ENCODE data around the gene CDKN2D. TPM values are rescaled to one million over a fixed set of nuclear protein-coding genes. Genes with fewer than 3 reads are reported as not detected.
"Not testable (repeated sequence)": the region's sequence is repeated elsewhere in the genome, so short reads cannot be mapped to it uniquely, and the experiment has no call there.

Gene CDKN2D
- total RNA-seq, 2 donors from 2014 or later = 3.7 to 8.2 TPM

DNA sequence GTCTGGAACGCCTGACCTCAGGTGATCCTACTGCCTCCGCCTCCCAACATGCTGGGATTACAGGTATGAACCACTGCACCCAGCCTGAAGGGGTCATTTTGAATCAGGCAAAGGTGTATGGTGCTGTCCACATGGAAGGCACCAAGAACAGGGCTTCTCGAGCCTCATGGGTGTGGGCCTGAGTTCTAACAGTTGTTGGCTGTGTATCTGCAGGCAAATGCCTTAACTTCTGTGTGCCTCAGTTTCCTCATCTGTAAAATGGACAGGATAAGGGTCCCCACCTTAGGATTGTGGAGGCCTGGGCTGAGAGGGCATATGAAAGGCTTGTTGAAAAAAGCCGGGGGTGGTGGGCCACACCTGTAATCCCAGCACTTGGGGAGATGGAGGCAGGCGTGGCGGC, 9.2 kb upstream of the CDKN2D start:
- no peak for DNase-seq (ENCODE audit: low spot score)
- Histone ChIP-seq H3K9me3 (no peaks in the 10 kb centered on the region), H3K4me3 (no peak overlapping the region), H3K27me3 (replicated peaks; ENCODE audit: insufficient read depth) (no peaks in the 10 kb centered on the region), H3K27ac (no peak overlapping the region), H3K36me3 (no peaks in the 10 kb centered on the region), H3K4me1 (replicated peaks) (no peaks in the 10 kb centered on the region)
- TF ChIP-seq, protein P1, sequence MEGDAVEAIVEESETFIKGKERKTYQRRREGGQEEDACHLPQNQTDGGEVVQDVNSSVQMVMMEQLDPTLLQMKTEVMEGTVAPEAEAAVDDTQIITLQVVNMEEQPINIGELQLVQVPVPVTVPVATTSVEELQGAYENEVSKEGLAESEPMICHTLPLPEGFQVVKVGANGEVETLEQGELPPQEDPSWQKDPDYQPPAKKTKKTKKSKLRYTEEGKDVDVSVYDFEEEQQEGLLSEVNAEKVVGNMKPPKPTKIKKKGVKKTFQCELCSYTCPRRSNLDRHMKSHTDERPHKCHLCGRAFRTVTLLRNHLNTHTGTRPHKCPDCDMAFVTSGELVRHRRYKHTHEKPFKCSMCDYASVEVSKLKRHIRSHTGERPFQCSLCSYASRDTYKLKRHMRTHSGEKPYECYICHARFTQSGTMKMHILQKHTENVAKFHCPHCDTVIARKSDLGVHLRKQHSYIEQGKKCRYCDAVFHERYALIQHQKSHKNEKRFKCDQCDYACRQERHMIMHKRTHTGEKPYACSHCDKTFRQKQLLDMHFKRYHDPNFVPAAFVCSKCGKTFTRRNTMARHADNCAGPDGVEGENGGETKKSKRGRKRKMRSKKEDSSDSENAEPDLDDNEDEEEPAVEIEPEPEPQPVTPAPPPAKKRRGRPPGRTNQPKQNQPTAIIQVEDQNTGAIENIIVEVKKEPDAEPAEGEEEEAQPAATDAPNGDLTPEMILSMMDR (IDR thresholded peaks at IDR 0.05) = no peak
- TF ChIP-seq POLR2A (IDR thresholded peaks at IDR 0.05) (no peak), POLR2AphosphoS5 (IDR thresholded peaks at IDR 0.05) (no peak)
- WGBS = 96% methylated on average over 6 of the region's 6 CpGs
- intact Hi-C loops (cut with DNase I) = no loop called here

DNA sequence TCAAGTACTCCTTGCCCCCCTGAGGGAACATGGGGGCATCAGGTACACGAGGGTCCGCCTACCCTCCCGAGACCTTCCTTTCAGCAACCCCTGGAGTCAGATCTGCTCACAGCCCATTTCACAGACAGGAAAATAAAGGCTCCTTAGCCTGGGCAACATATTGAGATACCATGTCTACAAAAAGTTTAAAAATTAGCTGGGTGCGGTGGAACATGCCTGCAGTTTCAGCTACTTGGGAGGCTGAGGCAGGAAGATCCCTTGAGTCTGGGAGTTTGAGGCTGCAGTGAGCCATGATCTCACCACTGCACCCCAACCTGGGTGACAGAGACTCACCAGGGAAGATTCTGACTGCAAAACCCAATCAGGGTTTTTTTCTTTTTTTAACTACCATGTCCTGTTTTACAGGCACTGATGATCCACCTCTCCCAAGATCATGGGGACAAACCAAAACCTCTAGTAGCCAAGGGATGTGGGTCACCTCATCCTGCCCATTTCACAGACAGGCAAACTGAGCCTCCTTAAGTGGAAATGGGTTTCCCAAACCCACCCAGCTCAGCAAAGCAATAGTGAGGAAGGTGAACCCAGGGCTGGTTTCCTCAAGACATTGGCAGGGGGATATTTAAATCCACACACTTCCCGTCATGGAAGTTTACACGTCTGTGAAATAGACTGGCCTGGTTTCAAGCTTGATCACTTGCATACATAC, 6.4 kb upstream of the CDKN2D start:
- TF ChIP-seq POLR2AphosphoS5 (IDR thresholded peaks at IDR 0.05) (no peak), POLR2A (IDR thresholded peaks at IDR 0.05) (no peak)
- TF ChIP-seq, protein P1 (IDR thresholded peaks at IDR 0.05) = no peak
- Histone ChIP-seq H3K4me1 (replicated peaks) (no peaks in the 10 kb centered on the region), H3K27me3 (replicated peaks; ENCODE audit: insufficient read depth) (no peaks in the 10 kb centered on the region), H3K4me3 (no peak overlapping the region), H3K9me3 (no peaks in the 10 kb centered on the region), H3K27ac (no peak overlapping the region), H3K36me3 (no peaks in the 10 kb centered on the region)
- DNase-seq (ENCODE audit: low spot score) = no peak
- intact Hi-C loops (cut with DNase I) = no loop called here
- WGBS = 86% methylated on average over 6 of the region's 6 CpGs

DNA sequence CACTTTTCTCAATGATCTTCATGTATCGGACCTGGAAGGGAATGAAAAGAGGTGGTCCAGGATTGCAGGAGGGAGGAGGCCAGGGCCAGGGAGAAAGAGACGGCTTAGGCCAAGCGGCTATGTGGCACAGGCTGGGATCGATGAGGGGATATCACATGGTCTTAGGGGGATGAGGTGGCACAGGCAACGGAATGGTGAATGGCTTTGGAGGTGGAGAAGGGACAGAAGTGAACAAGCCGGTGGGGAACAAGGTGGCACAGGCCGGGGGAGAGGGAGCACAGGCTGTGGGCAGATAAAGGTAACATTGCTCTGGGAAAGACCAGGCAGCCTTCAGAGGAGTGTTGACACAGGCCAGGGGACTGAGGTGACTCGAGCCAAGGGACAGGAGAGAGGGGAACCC, 5.7 kb upstream of the CDKN2D start:
- H3K4me1 ChIP-seq (replicated peaks) = peaks cover 2% of the 10 kb centered on the region
- DNase-seq (ENCODE audit: low spot score) = no peak
- H3K36me3 ChIP-seq = no peaks in the 10 kb centered on the region
- H3K9me3 ChIP-seq = no peaks in the 10 kb centered on the region
- TF ChIP-seq, protein P1 (IDR thresholded peaks at IDR 0.05) = no peak
- no peak for TF ChIP-seq POLR2AphosphoS5 (IDR thresholded peaks at IDR 0.05)
- TF ChIP-seq POLR2A (IDR thresholded peaks at IDR 0.05) = no peak
- intact Hi-C loops (cut with DNase I) = no loop called here
- WGBS = 86% methylated on average over 8 of the region's 8 CpGs
- no peak overlapping the region for H3K27ac ChIP-seq
- no peaks in the 10 kb centered on the region for H3K27me3 ChIP-seq (replicated peaks; ENCODE audit: insufficient read depth)
- H3K4me3 ChIP-seq = no peak overlapping the region

DNA sequence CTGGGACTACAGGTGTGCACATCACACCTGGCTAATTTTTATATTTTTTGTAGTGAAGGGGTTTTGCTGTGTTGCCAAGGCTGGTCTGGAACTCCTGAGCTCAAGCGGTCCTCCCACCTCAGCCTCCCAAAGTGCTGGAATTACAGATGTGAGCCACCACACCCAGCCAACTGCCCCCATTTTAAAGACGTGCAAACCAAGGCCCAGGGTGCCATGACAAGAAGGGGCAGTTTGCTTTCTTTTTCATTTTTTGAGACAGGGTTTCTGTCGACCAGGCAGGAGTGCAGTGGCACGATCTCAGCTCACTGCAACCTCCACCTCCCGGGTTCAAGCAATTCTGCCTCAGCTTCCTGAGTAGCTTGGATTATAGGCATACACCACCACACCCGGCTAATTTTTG, 5.0 kb upstream of the CDKN2D start:
- H3K36me3 ChIP-seq; intact Hi-C loops (cut with DNase I); H3K4me3 ChIP-seq; H3K9me3 ChIP-seq; H3K27me3 ChIP-seq (replicated peaks; ENCODE audit: insufficient read depth); H3K4me1 ChIP-seq (replicated peaks); H3K27ac ChIP-seq; DNase-seq (ENCODE audit: low spot score): not testable (repeated sequence)
- WGBS = 81% methylated on average over 6 of the region's 6 CpGs

DNA sequence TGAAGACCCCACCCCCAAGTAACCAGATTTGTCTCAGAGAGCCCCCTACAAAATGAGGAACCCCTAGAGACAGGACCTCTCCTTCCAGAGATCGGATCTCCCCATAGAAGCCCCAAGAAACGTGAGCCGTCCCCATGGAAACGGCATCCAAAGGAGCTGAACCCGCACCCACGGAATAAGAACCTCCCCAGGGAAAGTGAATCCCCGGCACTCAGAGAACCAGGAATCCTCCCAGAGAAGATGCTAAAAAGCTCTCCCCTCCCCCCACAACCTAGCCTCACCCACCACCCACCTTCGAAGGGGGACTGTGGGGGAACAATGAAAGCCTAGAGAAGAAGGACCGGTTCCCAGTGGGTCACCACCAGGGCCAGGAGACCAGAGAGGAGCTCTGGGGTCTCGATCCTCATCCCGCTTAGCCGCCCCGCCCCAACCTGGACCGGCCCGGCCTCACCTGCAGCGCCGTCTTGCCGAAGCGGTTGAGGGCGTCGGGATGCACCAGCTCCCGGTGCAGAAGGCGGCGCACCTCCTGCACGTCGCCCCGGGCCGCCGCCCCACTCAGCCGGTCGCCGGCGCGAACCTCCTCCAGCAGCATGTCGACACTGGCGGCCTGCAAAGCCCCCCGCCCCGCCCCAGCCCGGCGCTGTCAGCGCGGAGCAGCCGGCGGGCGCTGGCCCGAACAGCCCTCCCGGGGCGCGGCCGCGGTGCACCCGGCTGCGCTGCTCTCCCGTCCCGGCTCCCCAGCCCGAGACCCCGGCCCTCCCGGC, 535 bp downstream of the CDKN2D start:
- H3K27ac ChIP-seq = peak overlapping the region; percentile 66 to 86
- TF ChIP-seq POLR2A (IDR thresholded peaks at IDR 0.05) (no peak), POLR2AphosphoS5 (IDR thresholded peaks at IDR 0.05) (no peak)
- H3K4me3 ChIP-seq = peak overlapping the region; percentile 45 to 82
- no peak for DNase-seq (ENCODE audit: low spot score)
- intact Hi-C loops (cut with DNase I) = loop anchor here (5.0 kb wide), 1 partner anchor 66 kb away; the partner anchor contains the start of gene KEAP1
- no peaks in the 10 kb centered on the region for H3K9me3 ChIP-seq
- peaks cover 16% of the 10 kb centered on the region for H3K4me1 ChIP-seq (replicated peaks)
- 2% methylated on average over 38 of the region's 58 CpGs for WGBS
- no peaks in the 10 kb centered on the region for H3K27me3 ChIP-seq (replicated peaks; ENCODE audit: insufficient read depth)
- H3K36me3 ChIP-seq = no peaks in the 10 kb centered on the region

Measured in prostate gland (tissue), 2 donors.